NCI-H2171 (cell line): Measurements from ENCODE around the gene AKAP1.
"Not testable (repeated sequence)": the region's sequence is repeated elsewhere in the genome, so short reads cannot be mapped to it uniquely, and the experiment has no call there.

Experiments used
- DNase-seq: peaks from one replicate; lab custom pipeline; 2025; lab: John Stamatoyannopoulos, UW

The AKAP1 gene

DNA sequence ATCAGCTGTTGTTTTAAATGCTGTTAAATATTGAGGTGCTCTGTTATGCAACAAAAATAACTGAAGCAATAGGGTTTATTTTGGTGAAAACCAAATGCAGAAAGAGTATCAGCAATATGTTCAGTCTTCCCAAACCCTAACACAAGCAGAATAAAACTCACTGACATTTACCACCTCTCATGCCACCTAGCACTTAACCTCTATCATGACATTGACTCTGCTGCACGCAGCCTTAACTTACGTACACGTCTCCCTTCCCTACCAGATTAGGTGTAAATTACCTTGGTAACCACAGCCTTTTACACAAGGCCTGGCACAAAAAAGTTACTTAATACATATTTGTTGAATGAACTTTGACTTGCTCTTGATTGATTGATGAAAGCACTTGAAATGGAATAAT lies 9.9 kb upstream of the AKAP1 start:
- no peak for DNase-seq

DNA sequence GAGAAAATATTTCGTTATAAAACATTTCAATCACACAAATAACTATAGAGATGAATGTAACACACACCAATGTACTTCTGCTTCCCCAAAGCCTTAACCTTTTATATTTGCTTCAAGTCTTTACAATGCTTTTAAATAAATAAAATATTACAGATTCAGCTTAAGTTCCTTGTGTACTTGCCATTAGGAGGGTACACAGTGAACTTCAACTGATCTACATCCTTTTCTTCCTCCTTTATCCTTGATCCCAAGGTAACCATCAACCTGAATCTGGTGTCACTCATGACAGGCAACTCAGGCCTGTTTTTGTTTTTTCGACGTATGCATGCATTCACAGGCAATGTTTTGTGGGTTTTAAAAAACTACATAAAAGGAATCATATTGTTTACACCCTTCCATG lies 9.3 kb upstream of the AKAP1 start:
- no peak for DNase-seq

DNA sequence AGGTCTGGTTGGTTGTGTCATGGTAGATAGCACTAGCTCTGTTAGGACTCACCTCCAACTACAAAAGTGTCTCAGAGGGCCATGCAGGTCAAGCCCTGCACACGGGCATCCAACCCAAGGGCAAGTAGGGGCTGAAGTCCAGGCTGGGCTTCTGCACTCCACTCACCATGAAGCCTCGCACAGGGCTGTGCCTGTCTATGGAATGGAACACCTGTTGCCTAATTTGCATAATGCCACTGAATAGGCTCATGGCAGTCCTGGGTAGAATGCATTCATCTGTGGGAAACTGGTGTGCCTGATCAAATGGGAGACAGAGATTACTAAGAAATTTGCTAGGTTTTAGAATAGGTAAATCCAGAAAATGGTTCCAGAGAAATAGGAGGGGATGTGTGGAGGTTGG lies 8.0 kb upstream of the AKAP1 start:
- no peak for DNase-seq

DNA sequence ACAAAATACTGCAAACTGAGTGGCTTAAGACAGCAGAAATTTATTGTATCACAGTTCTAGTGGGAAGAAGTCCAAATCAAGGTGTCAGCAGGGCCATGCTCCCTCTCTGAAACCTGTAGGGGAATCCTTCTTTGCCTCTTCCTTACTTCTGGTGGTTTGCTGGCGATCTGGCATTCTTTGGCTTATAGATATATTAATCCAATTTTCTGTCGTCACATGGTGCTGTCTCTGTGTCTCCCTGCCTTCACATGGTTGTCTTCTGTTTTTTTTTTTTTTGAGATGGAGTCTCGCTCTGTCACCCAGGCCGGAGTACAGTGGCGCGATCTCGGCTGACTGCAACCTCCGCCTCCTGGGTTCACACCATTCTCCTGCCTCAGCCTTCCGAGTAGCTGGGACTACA lies 6.8 kb upstream of the AKAP1 start:
- DNase-seq: no peak

DNA sequence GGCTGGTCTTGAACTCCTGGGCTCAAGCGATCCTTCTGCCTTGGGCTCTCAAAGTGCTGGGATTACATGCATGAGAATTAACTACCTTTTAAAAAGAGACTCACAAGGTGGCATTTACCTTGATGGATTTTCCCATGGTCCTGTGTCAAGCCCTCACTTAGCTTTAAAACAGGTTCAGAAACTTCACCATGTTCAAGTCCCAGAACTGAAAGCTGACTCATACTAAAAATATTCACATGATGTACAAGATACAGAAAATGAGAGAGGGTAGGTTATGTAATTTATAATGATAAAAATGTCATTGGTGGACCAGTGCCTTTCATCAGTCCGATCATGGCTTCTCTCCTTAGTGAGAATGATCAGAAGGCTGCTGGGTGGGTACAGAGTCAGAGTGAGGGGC lies 4.3 kb upstream of the AKAP1 start:
- DNase-seq: no peak

DNA sequence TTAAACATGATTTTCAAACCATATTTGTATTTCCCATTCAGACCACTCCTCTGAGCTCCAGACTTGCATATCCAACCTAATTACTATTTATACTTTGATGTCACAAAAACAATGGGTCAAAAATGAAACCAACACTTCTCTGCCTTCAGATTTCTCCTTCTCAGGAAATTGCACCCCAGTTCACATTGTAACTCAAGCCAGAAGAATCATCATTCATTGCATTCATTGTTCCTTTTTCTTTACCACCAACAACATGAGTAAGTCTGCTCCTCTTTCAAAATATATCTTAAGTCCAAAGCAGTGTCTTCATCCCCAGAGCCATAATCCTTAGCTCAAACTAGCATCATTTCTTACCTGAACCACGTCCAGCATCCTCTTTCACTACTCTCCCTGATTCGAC lies 2.6 kb upstream of the AKAP1 start:
- no peak for DNase-seq

DNA sequence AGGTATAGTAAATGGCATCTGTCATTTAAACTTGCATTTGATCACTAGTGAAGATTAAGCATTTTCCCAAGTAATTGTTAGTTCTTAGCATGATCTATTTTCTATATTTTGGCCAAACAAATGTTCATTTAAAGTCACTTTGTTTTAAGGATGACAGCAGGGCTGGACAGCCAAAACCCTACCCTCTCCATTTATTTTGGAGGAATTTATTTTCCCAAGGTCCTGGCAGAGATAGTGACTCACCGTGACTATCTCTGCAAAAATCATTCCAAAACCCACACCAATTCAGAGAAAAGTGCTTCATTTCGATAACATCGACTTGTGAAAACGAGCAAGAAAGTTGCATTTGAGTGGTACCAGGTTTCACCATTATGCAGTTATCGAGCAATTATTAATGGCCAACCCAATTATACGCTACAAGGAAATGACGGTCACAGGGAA lies 665 bp upstream of the AKAP1 start:
- DNase-seq: no peak

DNA sequence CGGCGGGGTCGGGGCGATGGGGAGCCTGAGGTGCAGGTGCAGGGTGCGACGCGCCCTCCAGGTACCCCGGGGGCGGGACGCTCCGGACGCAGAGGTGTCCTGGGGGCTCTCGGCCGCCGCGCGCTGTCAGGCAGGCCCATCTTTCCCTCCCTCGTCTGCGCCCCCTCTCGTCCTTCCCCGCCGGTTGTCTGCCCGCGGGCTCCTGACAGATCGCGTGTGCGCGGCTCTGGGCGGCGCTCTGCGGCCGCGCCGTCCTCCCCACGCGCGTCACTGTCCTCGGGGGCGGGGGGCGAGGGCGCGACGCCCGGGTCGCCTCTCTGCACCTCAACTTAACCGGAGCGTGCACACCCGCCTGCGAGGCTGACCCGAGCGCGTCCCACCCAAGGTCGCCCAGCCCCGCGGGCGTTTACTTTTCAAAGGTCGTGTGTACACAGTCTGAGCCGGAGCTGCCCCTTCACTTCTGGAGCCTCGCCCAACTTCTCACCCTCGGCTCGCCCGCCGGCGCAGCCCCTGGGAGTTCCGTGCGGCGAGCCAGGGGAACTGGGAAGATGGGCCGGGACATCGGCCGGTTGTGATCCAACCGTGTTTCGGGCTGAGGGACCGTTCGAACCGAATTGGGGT lies 512 bp downstream of the AKAP1 start:
- DNase-seq: peak; percentile 30

DNA sequence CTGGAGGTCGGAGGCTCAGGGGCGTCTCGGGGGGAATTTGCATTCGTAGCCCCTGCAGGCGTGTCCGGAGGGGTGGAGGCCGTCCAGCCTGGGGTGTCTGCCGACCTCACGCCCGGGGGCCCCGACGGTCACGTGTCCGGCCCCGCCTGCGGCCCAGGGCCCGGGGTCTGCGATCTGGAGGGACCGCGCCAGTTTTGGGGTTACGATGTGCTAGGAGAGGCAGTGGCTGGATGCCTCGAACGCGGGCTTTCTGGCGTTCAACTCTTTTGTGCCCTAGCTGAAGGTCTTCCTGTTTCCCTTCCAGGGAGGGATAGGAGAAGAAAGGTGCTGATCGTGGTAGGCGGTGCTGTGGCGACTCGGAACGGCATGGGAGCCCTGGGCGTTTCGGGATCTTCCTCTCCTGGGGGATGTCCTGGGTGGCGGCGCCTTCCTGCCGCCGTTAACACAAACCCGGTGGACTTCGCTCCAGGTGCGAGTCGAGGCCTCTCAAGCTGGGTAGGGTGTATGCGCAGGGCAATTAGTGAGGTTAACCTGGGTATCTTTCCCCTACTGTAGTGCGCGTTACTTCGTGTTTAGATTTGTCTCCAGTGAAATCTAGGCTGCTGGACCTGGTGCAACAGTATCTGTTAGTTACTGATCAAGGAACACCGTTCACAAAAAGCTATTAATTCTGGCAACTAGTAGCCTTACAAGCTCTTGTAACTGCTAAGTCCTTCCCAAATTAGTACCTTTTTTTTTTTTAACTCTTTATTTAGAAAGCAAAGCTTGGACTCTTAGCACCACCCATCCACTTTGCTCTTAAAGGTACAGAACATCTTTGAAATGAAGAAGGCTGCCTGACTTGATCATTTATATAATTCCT lies 1.3 kb downstream of the AKAP1 start:
- DNase-seq: no peak

DNA sequence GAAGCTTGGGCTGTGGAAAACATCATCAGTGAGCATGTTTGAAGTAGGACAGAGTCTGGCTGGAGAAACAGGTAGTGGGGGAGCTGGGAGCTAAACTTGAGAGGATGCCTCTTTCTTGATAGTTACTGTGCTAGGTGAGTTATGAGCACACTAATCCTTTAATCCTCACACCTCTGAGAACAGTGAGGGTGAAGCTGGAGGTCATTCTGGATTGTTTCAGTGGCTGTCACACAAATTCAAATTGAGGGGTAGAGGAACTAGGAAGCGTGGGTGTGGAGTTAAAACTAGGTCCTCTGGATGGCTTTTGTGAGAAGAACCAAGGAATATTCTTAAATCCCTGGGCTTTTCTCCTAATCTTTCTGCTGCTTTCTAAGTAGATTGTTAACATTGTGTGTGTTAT lies 3.3 kb downstream of the AKAP1 start:
- no peak for DNase-seq

DNA sequence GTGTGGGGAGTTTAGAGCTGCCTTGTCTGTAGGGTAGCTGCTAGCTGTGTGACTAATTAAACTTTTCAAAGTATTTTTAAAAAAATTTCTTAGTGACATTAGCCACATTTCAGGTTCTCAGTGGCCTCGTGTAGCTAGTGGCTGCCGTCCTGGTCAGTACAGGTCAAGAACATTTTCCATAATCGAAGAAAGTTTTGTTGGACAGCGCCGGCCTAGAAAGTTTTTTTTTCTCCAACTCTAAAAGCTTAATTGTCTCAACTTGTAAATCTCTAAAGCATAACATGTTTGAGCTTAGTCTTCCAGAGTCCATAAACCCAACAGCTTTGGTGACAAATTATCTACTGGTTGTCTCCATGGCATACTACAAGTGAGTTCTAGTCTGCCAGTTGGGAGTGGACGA lies 4.3 kb downstream of the AKAP1 start:
- DNase-seq: no peak

DNA sequence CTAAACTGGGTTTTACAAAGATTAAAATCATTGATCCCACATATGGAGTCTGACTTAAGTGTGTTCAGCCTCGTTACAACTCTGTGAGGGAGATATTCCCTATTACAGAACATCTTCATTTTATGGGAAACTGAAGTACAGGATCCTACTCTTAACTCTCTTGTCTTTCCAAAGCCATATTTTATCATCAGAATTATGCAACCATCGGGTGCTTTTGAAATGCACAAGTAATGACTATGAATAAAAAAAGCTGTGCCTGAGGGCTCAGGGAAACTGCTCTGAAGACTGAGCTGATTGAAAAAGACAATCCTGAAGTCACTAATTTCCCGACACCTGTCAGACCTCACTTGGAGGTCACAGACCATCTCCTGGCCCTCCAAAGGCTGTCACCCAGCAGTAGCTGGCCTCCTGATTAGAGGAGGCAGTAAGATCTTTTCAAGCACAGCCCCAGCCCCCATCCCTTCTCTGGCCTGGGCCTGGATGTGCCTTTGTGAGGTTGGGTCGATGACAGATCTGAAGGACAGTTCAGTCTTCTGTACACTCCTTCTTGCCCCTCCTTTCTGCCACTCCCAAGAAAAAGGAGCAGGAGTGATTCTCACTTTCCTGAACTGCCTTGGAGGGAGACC lies 5.6 kb downstream of the AKAP1 start:
- DNase-seq: no peak

DNA sequence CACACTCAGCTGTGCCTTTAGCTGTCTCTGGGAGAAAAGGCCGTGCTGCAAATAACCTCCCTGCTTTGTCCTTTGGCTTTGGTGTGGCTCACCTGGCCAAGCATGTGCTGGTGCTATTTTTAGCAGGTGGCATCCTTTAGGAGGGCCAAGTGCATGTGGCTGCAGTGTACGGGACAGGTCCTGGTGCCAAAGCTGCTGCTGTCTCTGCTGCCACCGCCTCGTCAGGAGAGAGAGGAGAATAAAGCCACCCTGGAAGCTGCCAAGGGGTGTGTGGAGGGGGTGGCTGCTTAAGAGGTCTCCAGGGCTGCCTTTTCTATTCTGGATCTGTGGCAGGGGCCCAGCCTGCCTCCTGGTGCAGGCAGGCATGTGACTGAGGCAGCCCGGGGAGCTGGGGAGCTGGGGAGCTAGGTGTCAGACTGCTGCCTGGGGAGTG lies 6.2 kb downstream of the AKAP1 start:
- no peak for DNase-seq

DNA sequence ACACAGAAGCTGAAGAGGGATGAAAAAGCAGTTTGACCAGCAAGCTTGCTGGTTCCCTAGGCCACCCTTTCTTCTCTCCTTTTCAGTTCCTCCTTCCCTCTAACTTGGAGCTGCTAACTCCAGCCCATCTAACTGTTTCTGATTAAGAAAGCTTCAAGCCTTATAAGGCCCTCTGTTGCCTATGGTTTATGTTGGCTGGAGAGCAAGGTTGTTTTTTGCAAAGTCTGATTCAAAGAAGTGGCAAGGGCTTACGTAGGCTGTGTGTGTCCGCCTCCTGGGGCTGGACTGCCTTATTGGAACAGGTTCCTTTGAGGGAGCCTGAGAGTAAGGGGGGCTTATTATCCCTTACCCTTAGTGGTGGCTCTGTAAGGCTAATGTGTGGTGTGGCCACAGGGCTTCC lies 7.1 kb downstream of the AKAP1 start:
- no peak for DNase-seq

DNA sequence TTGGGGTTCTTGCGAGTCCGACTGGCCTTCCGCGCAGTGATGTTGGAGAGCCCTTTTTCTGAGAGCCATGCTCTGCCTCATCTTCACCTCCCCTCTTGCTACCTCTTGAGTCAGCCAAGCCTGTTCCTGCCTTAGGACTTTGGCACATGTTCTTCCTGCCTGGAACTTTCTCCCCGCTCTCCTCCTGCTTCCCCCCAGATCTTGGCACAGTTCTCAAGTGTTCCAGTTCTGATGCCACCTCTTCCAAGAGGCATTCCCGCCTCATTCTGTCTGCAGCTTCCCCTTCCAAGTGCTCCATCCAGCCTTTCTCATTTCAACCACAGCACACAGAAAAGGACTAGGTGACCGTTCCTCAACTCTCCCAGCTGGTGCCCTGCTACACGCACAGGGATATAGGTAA lies 7.7 kb downstream of the AKAP1 start:
- no peak for DNase-seq

DNA sequence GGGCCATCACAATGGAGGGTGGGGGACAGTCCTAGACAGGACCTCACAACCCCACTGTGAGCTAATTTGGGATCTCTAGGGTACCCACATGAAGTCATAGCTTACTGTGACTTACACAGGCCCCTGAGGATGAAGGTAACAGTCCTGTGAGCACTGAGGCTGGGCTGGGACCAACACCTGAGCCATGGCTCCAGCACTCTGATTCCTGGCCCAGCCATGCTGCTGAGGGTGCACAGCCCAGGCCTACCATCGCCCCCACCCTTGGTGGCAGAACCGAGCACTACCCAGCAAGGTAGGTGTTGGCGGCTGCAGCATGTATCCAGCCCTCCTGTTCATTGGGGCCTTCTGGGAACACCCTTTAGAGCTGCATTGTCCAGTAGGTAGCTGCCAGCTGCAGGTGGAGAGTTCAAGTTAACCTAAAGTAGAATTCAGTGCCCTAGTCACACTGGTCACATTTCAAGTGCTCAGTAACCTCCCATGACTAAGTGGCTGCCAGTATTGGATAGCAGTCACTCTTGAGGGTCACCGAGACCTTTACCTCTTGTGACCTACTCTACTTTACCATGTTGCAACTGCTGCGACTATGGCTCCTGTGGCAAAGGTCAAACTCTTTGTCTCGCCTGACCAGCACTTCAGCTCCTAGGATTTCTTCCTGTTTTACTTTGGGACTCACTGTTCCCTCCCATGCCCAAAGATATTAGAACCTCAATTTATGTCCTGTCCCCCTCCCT lies 11.6 kb downstream of the AKAP1 start:
- no peak for DNase-seq

DNA sequence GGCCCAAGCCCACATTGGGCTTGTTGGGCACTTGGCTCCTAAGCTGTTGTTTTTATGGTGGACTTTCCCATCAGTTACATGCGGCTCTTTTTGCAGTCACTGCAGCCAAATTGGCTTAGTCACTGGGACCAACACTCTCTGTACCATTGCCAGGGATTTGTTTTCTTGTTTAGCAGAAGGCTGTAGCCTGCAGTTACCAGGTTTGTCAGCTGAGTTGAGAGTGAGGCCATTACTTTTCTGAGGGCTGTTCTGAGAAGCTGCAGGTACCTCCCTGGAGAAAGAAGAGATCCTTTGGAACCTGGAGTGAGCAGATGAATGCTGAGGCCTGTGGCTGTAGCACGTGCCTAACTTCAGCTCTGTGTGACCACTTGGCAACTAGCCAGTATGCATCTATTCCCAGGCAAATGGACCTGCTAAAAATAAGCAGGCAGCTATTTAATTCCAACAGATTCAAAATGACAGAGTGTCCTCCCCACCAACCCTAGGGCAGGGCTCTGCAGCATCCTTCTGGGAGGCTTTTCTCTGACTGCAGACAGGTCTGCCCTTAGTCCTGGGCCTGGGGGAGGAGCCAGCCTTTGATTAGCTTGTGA lies 12.9 kb downstream of the AKAP1 start:
- no peak for DNase-seq

DNA sequence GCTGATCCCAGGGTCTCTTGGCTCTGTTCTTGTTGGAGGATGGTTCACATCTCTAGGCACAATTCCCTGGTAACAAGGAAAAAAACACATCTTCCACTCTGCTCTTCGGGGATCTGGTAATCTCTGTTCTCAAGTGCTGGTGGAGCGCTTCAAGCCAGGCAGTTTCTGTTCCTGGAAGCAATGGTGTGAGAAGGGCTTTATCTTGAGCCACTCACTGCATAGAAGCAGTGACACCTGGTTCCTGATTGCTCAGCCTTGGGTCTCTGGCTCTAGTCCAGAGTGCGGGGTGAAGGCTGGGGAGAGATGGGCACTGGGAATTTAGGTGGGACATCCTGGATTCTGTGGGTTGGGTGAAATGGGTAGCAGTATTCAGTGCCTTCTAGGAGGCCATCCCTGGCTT lies 14.1 kb downstream of the AKAP1 start:
- no peak for DNase-seq

DNA sequence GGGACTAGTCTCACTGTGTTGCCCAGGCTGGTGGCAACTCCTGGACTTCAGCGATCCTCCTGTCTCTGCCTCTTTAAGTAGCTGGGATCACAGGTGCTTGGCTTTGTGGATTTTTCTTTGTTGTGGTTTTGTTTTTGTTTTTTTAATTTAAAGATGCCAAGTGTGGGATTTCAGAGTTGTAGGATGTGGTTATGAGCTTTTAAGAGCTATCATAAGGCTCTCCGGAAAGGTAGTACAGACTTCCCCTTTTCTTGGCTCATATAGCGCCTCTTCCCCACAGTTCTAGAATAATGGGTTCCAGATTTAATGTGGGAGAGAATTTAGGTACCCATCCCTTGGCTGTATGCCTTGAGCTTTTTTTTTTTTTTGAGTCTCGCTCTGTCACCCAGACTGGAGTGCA lies 17.1 kb downstream of the AKAP1 start:
- DNase-seq: no peak

DNA sequence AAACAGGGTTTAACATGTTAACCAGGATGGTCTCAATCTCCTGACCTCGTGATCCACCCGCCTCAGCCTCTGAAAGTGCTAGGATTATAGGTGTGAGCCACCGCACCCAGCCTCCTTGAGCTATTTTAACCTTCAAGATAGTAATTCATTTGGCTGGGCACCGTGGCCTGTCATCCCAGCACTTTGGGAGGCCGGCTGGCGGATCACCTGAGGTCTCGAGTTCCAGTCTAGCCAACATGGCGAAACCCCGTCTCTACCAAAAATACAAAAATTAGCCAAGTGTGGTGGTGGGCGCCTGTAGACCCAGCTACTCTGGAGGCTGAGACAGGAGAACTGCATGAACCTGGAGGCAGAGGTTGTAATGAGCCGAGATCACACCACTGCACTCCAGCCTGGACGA lies 17.6 kb downstream of the AKAP1 start:
- not testable (repeated sequence) for DNase-seq

DNA sequence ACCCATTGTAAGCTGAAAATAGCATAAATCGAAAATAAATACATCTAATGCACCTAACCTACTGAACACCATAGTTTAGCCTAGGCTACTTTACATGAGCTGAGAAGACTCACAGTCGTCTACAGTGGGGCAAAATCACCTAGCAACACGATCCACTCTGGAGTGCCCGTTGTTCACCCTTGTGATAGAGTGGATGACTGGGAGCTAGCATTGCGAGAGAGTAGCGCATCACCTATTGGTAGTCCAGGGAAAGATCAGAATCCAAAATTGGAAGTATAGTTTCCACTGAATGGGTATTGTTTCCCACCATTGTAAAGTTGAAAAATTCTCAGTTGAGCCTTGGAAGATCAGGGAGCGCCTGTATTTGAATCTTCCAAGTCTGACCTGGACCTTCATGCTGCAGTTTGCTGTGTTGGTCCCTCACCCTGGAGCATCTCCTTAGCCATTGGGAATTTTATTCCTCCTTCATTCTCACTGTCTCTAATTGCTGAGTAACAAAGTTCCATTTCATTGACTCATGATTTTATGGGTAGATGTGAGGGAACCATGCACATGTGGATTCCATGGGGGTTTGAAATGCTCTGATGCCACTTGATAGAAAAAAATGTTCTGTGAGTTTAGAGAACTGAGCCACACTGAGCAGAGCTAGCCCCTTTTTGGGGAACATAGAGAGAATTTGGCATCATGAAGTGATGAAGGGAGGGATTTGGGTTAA lies 19.6 kb downstream of the AKAP1 start:
- no peak for DNase-seq

DNA sequence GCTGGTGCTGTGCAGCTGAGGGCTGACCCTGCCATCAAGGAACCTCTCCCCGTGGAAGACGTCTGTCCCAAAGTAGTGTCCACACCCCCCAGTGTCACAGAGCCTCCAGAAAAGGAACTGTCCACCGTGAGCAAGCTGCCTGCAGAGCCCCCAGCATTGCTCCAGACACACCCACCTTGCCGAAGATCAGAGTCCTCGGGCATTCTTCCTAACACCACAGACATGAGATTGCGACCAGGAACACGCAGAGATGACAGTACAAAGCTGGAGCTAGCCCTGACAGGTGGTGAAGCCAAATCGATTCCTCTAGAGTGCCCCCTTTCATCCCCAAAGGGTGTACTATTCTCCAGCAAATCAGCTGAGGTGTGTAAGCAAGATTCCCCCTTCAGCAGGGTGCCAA lies 20.5 kb downstream of the AKAP1 start:
- DNase-seq: no peak
